Adrenal gland (tissue), 5 donors: ENCODE data around the gene KLHL21.
A peak's percentile ranks its signal among the peaks of the same experiment; 100 is the strongest.

Source experiments
- POLR2A ChIP-seq, 2 donors: fragments of 450-650 bp; IDR thresholded peaks; one replicate each; pipeline ENCODE4 v1.6.1; 2017; ENCODE audit warnings: antibody characterized with exemption in 2 of 2, mild to moderate bottlenecking in 2 of 2, moderate library complexity in 1 of 2
- TF ChIP-seq, protein P1 (sequence below), 6 experiments: fragments of 450-650 bp in 4 of 6; fragments of 200-600 bp in 2 of 6; sonication (generic) in 1 of 6; IDR thresholded peaks; 1 replicate in 5 of 6; 2 replicates in 1 of 6; pipeline versions ENCODE4 v1.5.1 to v1.8.0; 2016 to 2021; ENCODE audit warnings: antibody characterized with exemption in 6 of 6, mild to moderate bottlenecking in 2 of 6, moderate library complexity in 1 of 6
- donor health status: DM: no; HTN: no; CAD: no.

DNA sequence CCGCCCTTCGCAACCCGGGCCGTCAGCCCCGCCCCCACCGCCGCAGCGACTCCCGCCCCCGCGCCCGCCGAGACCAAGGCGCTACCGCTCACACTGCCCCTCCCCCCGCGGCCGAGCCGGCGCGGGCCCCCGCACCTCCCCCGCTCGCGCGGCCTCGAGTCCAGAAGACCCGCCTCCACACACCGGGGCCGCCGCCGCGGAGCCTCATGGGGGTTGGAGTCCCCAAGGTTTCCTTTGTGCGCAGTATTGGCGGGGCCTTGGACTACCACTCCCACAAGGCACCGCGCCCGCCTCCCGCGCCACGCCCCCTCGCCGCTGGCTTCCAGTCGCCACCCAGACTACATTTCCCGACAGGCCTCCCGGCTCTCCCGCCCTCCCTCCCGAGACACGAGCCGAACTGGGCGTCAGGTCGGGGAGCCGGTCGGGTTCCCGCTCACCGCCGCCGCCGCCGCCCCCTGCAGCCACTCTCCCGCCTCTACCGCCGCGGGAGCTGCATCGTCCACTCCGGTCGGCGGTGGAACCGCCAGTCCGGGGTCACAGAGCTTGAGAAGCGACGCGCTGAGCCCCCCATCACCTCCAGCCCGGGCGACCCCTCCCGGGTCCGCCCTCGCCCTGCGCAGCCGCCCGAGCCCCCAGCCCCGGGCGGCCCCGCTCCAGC lies 10.8 kb upstream of the KLHL21 start, which contains the start of gene PHF13:
- TF ChIP-seq, protein P1, sequence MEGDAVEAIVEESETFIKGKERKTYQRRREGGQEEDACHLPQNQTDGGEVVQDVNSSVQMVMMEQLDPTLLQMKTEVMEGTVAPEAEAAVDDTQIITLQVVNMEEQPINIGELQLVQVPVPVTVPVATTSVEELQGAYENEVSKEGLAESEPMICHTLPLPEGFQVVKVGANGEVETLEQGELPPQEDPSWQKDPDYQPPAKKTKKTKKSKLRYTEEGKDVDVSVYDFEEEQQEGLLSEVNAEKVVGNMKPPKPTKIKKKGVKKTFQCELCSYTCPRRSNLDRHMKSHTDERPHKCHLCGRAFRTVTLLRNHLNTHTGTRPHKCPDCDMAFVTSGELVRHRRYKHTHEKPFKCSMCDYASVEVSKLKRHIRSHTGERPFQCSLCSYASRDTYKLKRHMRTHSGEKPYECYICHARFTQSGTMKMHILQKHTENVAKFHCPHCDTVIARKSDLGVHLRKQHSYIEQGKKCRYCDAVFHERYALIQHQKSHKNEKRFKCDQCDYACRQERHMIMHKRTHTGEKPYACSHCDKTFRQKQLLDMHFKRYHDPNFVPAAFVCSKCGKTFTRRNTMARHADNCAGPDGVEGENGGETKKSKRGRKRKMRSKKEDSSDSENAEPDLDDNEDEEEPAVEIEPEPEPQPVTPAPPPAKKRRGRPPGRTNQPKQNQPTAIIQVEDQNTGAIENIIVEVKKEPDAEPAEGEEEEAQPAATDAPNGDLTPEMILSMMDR (IDR thresholded peaks at IDR 0.05) = peak in 1 of 6 experiments; percentile 7
- TF ChIP-seq POLR2A (IDR thresholded peaks at IDR 0.05) = peak; percentile 44 to 45
